Breast epithelium (tissue), 3 donors: ENCODE measurements around the gene UPK3B.
"Not testable (repeated sequence)": the region's sequence is repeated elsewhere in the genome, so short reads cannot be mapped to it uniquely, and the experiment has no call there.

Source experiments
- CTCF ChIP-seq, 3 donors: fragments of 450-650 bp; IDR thresholded peaks; one replicate each; pipeline ENCODE4 v1.5.1; 2016 to 2017; ENCODE audit warnings: antibody characterized with exemption in 3 of 3, mild to moderate bottlenecking in 3 of 3, moderate library complexity in 3 of 3
- POLR2A ChIP-seq: fragments of 450-650 bp; IDR thresholded peaks from one replicate; pipeline ENCODE4 v1.6.1; 2016; ENCODE audit warnings: antibody characterized with exemption, mild to moderate bottlenecking, moderate library complexity
- POLR2AphosphoS5 ChIP-seq, 3 donors: sonication (generic); formaldehyde crosslinking; IDR thresholded peaks; one replicate each; pipeline ENCODE4 v1.6.1; 2017; ENCODE audit warnings: antibody characterized with exemption in 3 of 3

GRCh38 chr7:76460767-76461166 is 49.6 kb upstream of the UPK3B start:
- not testable (repeated sequence) for TF ChIP-seq POLR2AphosphoS5 (IDR thresholded peaks at IDR 0.05); CTCF (IDR thresholded peaks at IDR 0.05); POLR2A
